Liver (tissue), 9 donors: ENCODE results near the gene PDE4B. TPM values are rescaled to one million over a fixed set of nuclear protein-coding genes. Genes with fewer than 3 reads are reported as not detected.
A peak's percentile ranks its signal among the peaks of the same experiment; 100 is the strongest.

ENCODE experiments used
- DNase-seq: peaks from one replicate; pipeline ENCODE4 v3.0.0-alpha.2; 2017; ENCODE audit warnings: low spot score
- H3K27ac ChIP-seq, 2 donors: one replicate each; pipeline ENCODE4 v1.7.0; 2013; ENCODE audit warnings: inconsistent platforms in 2 of 2, low read length in 2 of 2, control low read depth in 1 of 2, low read depth in 1 of 2, mild to moderate bottlenecking in 1 of 2
- H3K27me3 ChIP-seq, 4 donors: one replicate each; pipeline versions ENCODE4 v1.6.1 to v1.7.0; 2013; ENCODE audit warnings: low read length in 3 of 4, inconsistent platforms in 1 of 4, mild to moderate bottlenecking in 1 of 4, moderate library complexity in 1 of 4; ENCODE audit not compliant: control insufficient read depth in 4 of 4, insufficient read depth in 4 of 4
- H3K36me3 ChIP-seq, 4 donors: one replicate each; pipeline versions ENCODE4 v1.6.1 to v1.7.0; 2013; ENCODE audit warnings: low read length in 3 of 4, mild to moderate bottlenecking in 3 of 4, low read depth in 1 of 4, moderate library complexity in 1 of 4; ENCODE audit not compliant: control insufficient read depth in 4 of 4, insufficient read depth in 3 of 4
- H3K4me1 ChIP-seq, 4 donors: one replicate each; pipeline versions ENCODE4 v1.6.1 to v1.7.0; 2013; ENCODE audit warnings: low read length in 3 of 4, mild to moderate bottlenecking in 3 of 4, moderate library complexity in 1 of 4; ENCODE audit not compliant: control insufficient read depth in 4 of 4, insufficient read depth in 4 of 4
- H3K4me3 ChIP-seq, 3 donors: one replicate each; pipeline versions ENCODE4 v1.6.1 to v1.7.0; 2013; ENCODE audit warnings: low read length in 3 of 3, control low read depth in 1 of 3, low read depth in 1 of 3, mild to moderate bottlenecking in 1 of 3
- H3K9ac ChIP-seq, 2 donors: one replicate each; pipeline ENCODE4 v1.7.0; 2013; ENCODE audit warnings: low read length in 2 of 2, mild to moderate bottlenecking in 2 of 2, moderate library complexity in 2 of 2, control low read depth in 1 of 2, low read depth in 1 of 2
- H3K9me3 ChIP-seq, 4 donors: one replicate each; pipeline versions ENCODE4 v1.6.1 to v1.7.0; 2013; ENCODE audit warnings: low read length in 3 of 4; ENCODE audit not compliant: control insufficient read depth in 4 of 4
- CTCF ChIP-seq: fragments of 150-350 bp; IDR thresholded peaks from 2 replicates; pipeline ENCODE4 v1.5.1; 2017; ENCODE audit warnings: improper control_type of control experiment, low read depth, low read length; ENCODE audit not compliant: missing input control
- EGR1 ChIP-seq, 2 donors: IDR thresholded peaks; 2 replicates each; pipeline ENCODE4 v1.6.1; 2016 to 2018; ENCODE audit warnings: antibody characterized with exemption in 2 of 2, low read depth in 2 of 2
- FOXA1 ChIP-seq: IDR thresholded peaks from 2 replicates; pipeline ENCODE4 v1.6.1; 2016; ENCODE audit warnings: antibody characterized with exemption
- FOXA2 ChIP-seq: IDR thresholded peaks from 2 replicates; pipeline ENCODE4 v1.6.1; 2016; ENCODE audit warnings: antibody characterized with exemption
- GABPA ChIP-seq, 2 donors: IDR thresholded peaks in 1 of 2; conservative IDR thresholded peaks in 1 of 2; 2 replicates each; pipeline ENCODE4 v1.6.1; 2016; ENCODE audit warnings: antibody characterized with exemption in 2 of 2, mild to moderate bottlenecking in 1 of 2, moderate library complexity in 1 of 2
- HNF4A ChIP-seq, 2 donors: conservative IDR thresholded peaks; 2 replicates each; pipeline ENCODE4 v1.6.1; 2016; ENCODE audit warnings: antibody characterized with exemption in 2 of 2, mild to moderate bottlenecking in 2 of 2
- HNF4G ChIP-seq: IDR thresholded peaks from 2 replicates; pipeline ENCODE4 v1.6.1; 2016; ENCODE audit warnings: antibody characterized with exemption
- JUND ChIP-seq, 2 donors: IDR thresholded peaks; 2 replicates each; pipeline ENCODE4 v1.6.1; 2016; ENCODE audit warnings: antibody characterized with exemption in 2 of 2
- MAX ChIP-seq: IDR thresholded peaks from 2 replicates; pipeline ENCODE4 v1.6.1; 2016; ENCODE audit warnings: antibody characterized with exemption
- NR2F2 ChIP-seq: IDR thresholded peaks from 2 replicates; pipeline ENCODE4 v1.6.1; 2016; ENCODE audit warnings: antibody characterized with exemption
- RAD21 ChIP-seq, 2 donors: IDR thresholded peaks; 2 replicates each; pipeline ENCODE4 v1.6.1; 2016; ENCODE audit warnings: antibody characterized with exemption in 2 of 2, mild to moderate bottlenecking in 2 of 2
- REST ChIP-seq: IDR thresholded peaks from 2 replicates; pipeline ENCODE4 v1.6.1; 2016; ENCODE audit warnings: antibody characterized with exemption, mild to moderate bottlenecking
- RXRA ChIP-seq, 2 donors: IDR thresholded peaks; 2 replicates each; pipeline ENCODE4 v1.6.1; 2017 to 2018; ENCODE audit warnings: antibody characterized with exemption in 2 of 2, mild to moderate bottlenecking in 1 of 2
- SP1 ChIP-seq: IDR thresholded peaks from 2 replicates; pipeline ENCODE4 v1.6.1; 2018; ENCODE audit warnings: antibody characterized with exemption, mild to moderate bottlenecking
- TAF1 ChIP-seq: conservative IDR thresholded peaks from 2 replicates; pipeline ENCODE4 v1.6.1; 2016; ENCODE audit warnings: antibody characterized with exemption, mild to moderate bottlenecking
- YY1 ChIP-seq: IDR thresholded peaks from 2 replicates; pipeline ENCODE4 v1.6.1; 2016; ENCODE audit warnings: antibody characterized with exemption, mild to moderate bottlenecking
- ZBTB33 ChIP-seq: IDR thresholded peaks from 2 replicates; pipeline ENCODE4 v1.6.1; 2016; ENCODE audit warnings: antibody characterized with exemption
- WGBS: extraction: QIAGEN DNeasy Blood & Tissue Kit; methylation state at CpG from one replicate; pipeline ENCODE4 v1.1.7; 2013; 5-methylcytosine and 5-hydroxymethylcytosine counted together
- polyA plus RNA-seq, 2 donors: library from polyadenylated mRNA; stranded (reverse) in 1 of 2; unstranded in 1 of 2; fragments of 200-250 nt in 1 of 2; fragments of >200 nt in 1 of 2; fragmentation: Nextera tagmentation in 1 of 2; extraction: Ambion mirVana in 1 of 2; gene quantifications; one replicate each; pipeline versions ENCODE4 v1.2.1 to v1.2.3, GENCODE V29; 2013 to 2015
- total RNA-seq, 2 donors: library from RNA; depleted of rRNA; stranded (reverse); fragments of >200 nt; gene quantifications; one replicate each; pipeline ENCODE4 v1.2.3, GENCODE V29; 2014
- TF ChIP-seq, protein P1 (sequence below): IDR thresholded peaks from 2 replicates; pipeline ENCODE4 v1.6.1; 2016; ENCODE audit warnings: antibody characterized with exemption
- donor health status: healthy.
- donor health status: healthy.
- donor health status: healthy.
- donor health status: healthy.
- donor health status: healthy.

Gene PDE4B
- total and polyA plus RNA-seq, 4 donors: 1.9 to 3.9 (median 2.7) TPM

- WGBS: 77% methylated on average over 7 of the region's 7 CpGs
- Histone ChIP-seq H3K4me1 (no peaks in the 10 kb centered on the region), H3K9me3 (no peaks in the 10 kb centered on the region), H3K9ac (no peak overlapping the region), H3K4me3 (no peak overlapping the region), H3K27me3 (no peaks in the 10 kb centered on the region), H3K27ac (no peak overlapping the region), H3K36me3 (no peaks in the 10 kb centered on the region)
- TF ChIP-seq RAD21 (IDR thresholded peaks at IDR 0.05) (peak in 1 of 2 donors; percentile 13), REST (no peak), JUND (IDR thresholded peaks at IDR 0.05) (no peak)
- DNase-seq: no peak
Measured at GRCh38 chr1:65948609-65949229, 156.0 kb downstream of the PDE4B start.

DNA sequence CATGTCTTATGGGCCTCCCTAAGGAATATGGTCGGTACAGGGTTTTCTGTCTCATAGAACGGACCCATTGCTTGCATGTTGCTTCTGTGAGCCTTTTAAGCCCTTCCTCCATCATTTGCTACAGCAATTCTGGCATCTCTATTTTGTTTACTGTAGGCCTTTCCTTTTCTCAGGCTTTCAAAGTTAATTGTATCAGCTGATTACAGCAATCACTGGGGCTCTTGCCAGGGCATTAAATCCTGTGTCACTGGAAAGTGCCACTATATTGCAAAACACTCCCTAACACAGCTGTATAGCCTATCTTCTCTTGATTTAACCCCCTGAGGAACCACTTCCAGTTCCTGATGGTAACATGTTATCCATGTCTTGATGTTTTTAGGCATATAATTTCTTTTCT is 156.5 kb downstream of the PDE4B start:
- H3K27me3 ChIP-seq: no peaks in the 10 kb centered on the region
- no peaks in the 10 kb centered on the region for H3K4me1 ChIP-seq
- no peaks in the 10 kb centered on the region for H3K36me3 ChIP-seq
- DNase-seq: no peak
- TF ChIP-seq HNF4G (no peak), RAD21 (IDR thresholded peaks at IDR 0.05) (no peak), JUND (IDR thresholded peaks at IDR 0.05) (no peak), SP1 (no peak), RXRA (IDR thresholded peaks at IDR 0.05) (no peak), FOXA2 (no peak), YY1 (no peak), FOXA1 (no peak), TAF1 (no peak), REST (no peak), ZBTB33 (no peak), EGR1 (IDR thresholded peaks at IDR 0.05; ENCODE audit: low read depth in 2 of 2) (no peak), HNF4A (conservative IDR thresholded peaks at IDR 0.05) (no peak), GABPA (IDR thresholded peaks at IDR 0.05 in 1 of 2, conservative IDR thresholded peaks at IDR 0.05 in 1 of 2) (no peak), MAX (no peak), CTCF (no peak), NR2F2 (no peak)
- TF ChIP-seq, protein P1, sequence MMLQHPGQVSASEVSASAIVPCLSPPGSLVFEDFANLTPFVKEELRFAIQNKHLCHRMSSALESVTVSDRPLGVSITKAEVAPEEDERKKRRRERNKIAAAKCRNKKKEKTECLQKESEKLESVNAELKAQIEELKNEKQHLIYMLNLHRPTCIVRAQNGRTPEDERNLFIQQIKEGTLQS: no peak
- WGBS: 79% methylated on average over 2 of the region's 2 CpGs
- no peaks in the 10 kb centered on the region for H3K9me3 ChIP-seq
- no peak overlapping the region for H3K27ac ChIP-seq
- H3K4me3 ChIP-seq: no peak overlapping the region
- H3K9ac ChIP-seq: no peak overlapping the region
